DND-41 (cell line): ENCODE measurements around the gene KCTD14.
"Not testable (repeated sequence)": the region's sequence is repeated elsewhere in the genome, so short reads cannot be mapped to it uniquely, and the experiment has no call there.

Experiments used
- ATAC-seq: fragments of 200-7000 bp; cut with Tn5 transposase; 3 replicates; pipeline ENCODE4 v1.9.1; 2021; ENCODE audit warnings: low read depth; ENCODE audit not compliant: insufficient read depth
- DNase-seq: peaks from one replicate; pipeline ENCODE4 v3.0.0-alpha.2; 2020
- H2AFZ ChIP-seq: 2 replicates; pipeline ENCODE4 v1.6.0; 2012; ENCODE audit warnings: low read depth, low read length
- H3K27ac ChIP-seq: 2 replicates; pipeline ENCODE4 v1.5.1; 2012; ENCODE audit warnings: low read length, inconsistent platforms
- H3K27me3 ChIP-seq: fragments of 200-600 bp; sonication (generic); 2 replicates; pipeline ENCODE4 v1.6.0; 2012; ENCODE audit warnings: low read length, mild to moderate bottlenecking, inconsistent platforms; ENCODE audit not compliant: insufficient read depth, poor library complexity
- H3K36me3 ChIP-seq: 2 replicates; pipeline ENCODE4 v1.5.1; 2012; ENCODE audit warnings: low read length, inconsistent platforms; ENCODE audit not compliant: insufficient read depth
- H3K4me1 ChIP-seq: 2 replicates; pipeline ENCODE4 v1.5.1; 2012; ENCODE audit warnings: mild to moderate bottlenecking, low read length; ENCODE audit not compliant: insufficient read depth
- H3K4me2 ChIP-seq: 2 replicates; pipeline ENCODE4 v1.6.0; 2012; ENCODE audit warnings: mild to moderate bottlenecking, moderate library complexity, low read length, inconsistent platforms; ENCODE audit not compliant: insufficient read depth
- H3K4me3 ChIP-seq, 2 experiments: fragments of 200-600 bp in 1 of 2; shearing (Covaris generic) in 1 of 2; 2 replicates each; pipeline ENCODE4 v1.5.1; 2012 to 2016; ENCODE audit warnings: inconsistent platforms in 2 of 2, low read length in 2 of 2, mild to moderate bottlenecking in 2 of 2, low read depth in 1 of 2, moderate library complexity in 1 of 2
- H3K79me2 ChIP-seq: 2 replicates; pipeline ENCODE4 v1.6.0; 2012; ENCODE audit warnings: low read length, inconsistent platforms; ENCODE audit not compliant: insufficient read depth
- H3K9ac ChIP-seq: 2 replicates; pipeline ENCODE4 v1.6.0; 2012; ENCODE audit warnings: low read depth, mild to moderate bottlenecking, inconsistent platforms, low read length, moderate library complexity
- H3K9me3 ChIP-seq: 2 replicates; pipeline ENCODE4 v1.5.1; 2012; ENCODE audit warnings: low read length, moderate library complexity, mild to moderate bottlenecking, inconsistent platforms; ENCODE audit not compliant: insufficient read depth, severe bottlenecking
- H4K20me1 ChIP-seq: 2 replicates; pipeline ENCODE4 v1.6.0; 2012; ENCODE audit warnings: low read length; ENCODE audit not compliant: insufficient read depth
- CTCF ChIP-seq: IDR thresholded peaks from 2 replicates; pipeline ENCODE4 v1.5.1; 2012; ENCODE audit warnings: borderline replicate concordance, low read length, moderate library complexity, mild to moderate bottlenecking; ENCODE audit not compliant: poor library complexity, severe bottlenecking; ENCODE audit errors: extremely low read depth
- EZH2 ChIP-seq: IDR thresholded peaks from 3 replicates; pipeline ENCODE4 v1.6.1; 2012; ENCODE audit warnings: borderline replicate concordance, low read depth, mild to moderate bottlenecking, moderate library complexity, low read length, inconsistent platforms; ENCODE audit not compliant: severe bottlenecking

Gene KCTD14

DNA sequence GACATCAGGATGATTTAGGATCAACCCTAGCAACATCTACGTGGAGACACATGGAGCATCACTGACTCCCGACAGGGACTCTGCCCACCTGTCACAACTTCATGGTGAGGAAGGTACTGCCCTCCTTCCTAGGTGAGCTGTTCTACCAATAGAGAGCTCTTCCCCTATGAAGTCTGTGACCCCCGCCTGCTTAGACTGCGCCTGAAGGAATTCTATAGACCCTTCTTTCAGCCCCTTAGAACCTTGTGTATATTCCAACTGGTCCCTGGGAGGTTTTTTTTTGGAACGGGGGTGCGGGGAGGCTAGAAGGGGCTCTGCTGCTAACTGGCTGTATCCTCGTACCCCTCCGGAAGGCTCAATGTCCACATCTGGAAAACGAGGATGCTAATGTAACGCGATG, 29.2 kb downstream of the KCTD14 start:
- Histone ChIP-seq H3K27ac (peak overlapping the region; percentile 78), H3K4me2 (peak overlapping the region; percentile 78), H3K4me1 (peaks cover 30% of the 10 kb centered on the region), H3K27me3 (no peaks in the 10 kb centered on the region), H3K9me3 (no peaks in the 10 kb centered on the region), H4K20me1 (no peaks in the 10 kb centered on the region), H3K79me2 (peaks cover 40% of the 10 kb centered on the region), H3K9ac (peak overlapping the region; percentile 64), H2AFZ (peak overlapping the region; percentile 90), H3K4me3 (peak overlapping the region; percentile 64 to 75), H3K36me3 (peaks cover 26% of the 10 kb centered on the region)
- DNase-seq (no peak), ATAC-seq (no peak)
- TF ChIP-seq EZH2 (no peak), CTCF (no peak)

DNA sequence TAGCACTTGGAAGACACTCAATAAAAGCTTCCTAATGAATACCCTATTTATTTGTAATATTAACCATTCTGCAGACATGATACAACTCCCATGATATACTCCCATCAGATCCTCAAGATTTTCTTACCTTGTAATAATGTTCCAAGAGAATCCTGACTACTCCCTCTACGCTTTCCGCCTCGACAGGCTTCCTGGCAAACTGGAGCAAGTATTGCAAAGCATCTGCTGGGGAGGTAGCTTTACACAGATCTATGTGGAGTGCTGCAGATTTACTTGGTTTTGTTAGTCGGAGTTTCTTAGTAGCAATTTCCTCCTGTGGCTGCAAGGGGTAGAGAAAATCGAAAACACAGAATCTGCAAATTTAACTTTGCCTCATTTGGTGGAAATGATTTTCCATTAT, 32.1 kb downstream of the KCTD14 start:
- DNase-seq (no peak), ATAC-seq (no peak)
- Histone ChIP-seq H3K27me3 (no peaks in the 10 kb centered on the region), H2AFZ (no peak overlapping the region), H3K27ac (no peak overlapping the region), H3K9me3 (no peaks in the 10 kb centered on the region), H3K4me1 (peaks cover 30% of the 10 kb centered on the region), H4K20me1 (no peaks in the 10 kb centered on the region), H3K79me2 (peaks cover 53% of the 10 kb centered on the region), H3K36me3 (peaks cover 50% of the 10 kb centered on the region), H3K4me3 (no peak overlapping the region), H3K9ac (no peak overlapping the region), H3K4me2 (no peak overlapping the region)
- TF ChIP-seq EZH2: no peak
- TF ChIP-seq CTCF: no peak

- not testable (repeated sequence) for ATAC-seq, H3K9me3 ChIP-seq, H2AFZ ChIP-seq, H3K4me3 ChIP-seq, H3K4me2 ChIP-seq, H4K20me1 ChIP-seq, H3K27me3 ChIP-seq, DNase-seq, H3K4me1 ChIP-seq, H3K9ac ChIP-seq, H3K27ac ChIP-seq
- peaks cover 43% of the 10 kb centered on the region for H3K79me2 ChIP-seq
- H3K36me3 ChIP-seq: peaks cover 66% of the 10 kb centered on the region
These were observed 36.6 kb downstream of the KCTD14 start for GRCh38 chr11:77986456-77986855.

DNA sequence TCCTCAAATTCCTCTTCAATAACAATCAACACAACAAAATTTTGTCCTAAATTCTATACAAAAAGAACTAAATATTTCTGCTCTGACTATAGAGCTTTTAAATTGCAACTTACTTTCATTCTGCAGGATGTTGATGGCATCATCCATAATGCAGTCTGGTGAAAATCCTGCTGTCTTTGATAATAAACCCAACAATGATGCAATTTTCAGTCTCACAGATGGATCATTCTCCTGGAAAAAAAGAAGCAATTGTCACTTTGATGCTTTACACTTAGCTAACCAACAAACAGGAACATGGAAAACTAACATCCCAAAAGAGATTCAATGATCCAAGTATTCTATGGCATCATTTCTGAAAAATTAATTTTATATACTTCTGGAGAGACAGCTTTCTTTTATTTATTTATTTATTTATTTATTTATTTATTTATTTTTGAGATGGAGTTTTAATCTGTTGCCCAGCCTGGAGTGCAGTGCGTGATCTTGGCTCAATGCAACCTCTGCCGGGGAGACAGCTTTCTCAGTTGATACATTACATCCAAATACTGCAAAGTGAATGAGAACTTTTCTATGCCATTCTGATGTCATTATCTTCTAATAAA, 41.6 kb downstream of the KCTD14 start:
- Histone ChIP-seq H3K27ac (no peak overlapping the region), H4K20me1 (no peaks in the 10 kb centered on the region), H3K4me3 (no peak overlapping the region), H3K27me3 (no peaks in the 10 kb centered on the region), H3K9ac (no peak overlapping the region), H3K9me3 (no peaks in the 10 kb centered on the region), H3K4me2 (no peak overlapping the region), H3K4me1 (no peaks in the 10 kb centered on the region), H3K36me3 (peaks cover 62% of the 10 kb centered on the region), H3K79me2 (peaks cover 22% of the 10 kb centered on the region), H2AFZ (no peak overlapping the region)
- no peak for TF ChIP-seq EZH2
- TF ChIP-seq CTCF: no peak
- no peak for DNase-seq
- no peak for ATAC-seq
